Amygdala (tissue), 56 donors: Measurements from ENCODE around the gene RANGAP1.
A peak's percentile ranks its signal among the peaks of the same experiment; 100 is the strongest.

Experiments
- DNase-seq, 56 donors: peaks; one replicate each; lab custom pipeline; 2025; lab: John Stamatoyannopoulos, UW

RANGAP1 gene

DNA sequence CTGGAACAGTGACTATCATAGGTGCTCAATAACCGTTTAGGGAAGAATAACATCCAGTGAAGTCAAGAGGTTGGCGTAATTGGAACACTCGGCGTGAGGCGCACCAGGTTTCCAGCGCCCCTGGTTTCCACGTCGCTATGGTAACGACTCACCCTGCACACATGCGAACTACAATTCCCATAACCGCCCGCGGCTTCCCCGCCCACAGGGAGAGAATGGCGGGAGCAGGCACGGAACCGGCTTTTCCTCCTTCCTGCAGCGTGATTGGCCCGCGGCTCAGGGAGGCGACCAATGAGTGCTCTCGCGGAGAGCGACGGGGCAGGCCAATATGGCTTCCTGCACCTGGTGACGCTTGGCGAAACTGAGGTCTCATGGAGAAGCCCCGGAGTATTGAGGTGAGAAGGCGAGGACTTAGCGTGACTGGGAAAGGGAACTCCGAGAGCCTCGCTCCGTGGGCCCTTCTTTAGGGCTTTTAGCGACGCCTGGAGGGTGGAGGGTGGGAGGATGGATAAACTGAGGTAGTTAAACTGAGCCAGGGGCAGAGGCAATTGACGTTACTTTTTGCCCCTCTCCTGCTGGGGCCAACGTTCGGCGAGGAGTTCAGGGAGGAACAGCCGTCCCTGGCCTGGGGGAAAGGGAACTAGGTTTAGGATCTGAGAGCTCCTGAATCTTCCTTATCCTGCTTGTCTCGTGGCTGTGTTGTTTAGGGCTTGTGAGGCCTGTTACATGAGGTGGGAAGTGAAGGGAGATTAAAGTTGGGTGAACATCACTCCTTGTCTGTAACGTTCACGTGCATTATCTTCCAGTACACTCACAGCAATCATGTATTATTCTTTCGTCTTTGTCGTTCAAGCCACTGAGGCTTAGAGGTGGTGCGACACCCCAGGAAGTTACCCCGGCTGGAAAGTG, 80.7 kb downstream of the RANGAP1 start, which contains the start of gene L3MBTL2:
Gene L3MBTL2 (plus strand): TSS at position 321 of the 909 bp plus-strand sequence. CDS start 51 bp downstream, at position 372.
- peak; percentile 48 to 99 (median 96) for DNase-seq

- DNase-seq: no peak
Measured at GRCh38 chr22:41204066-41204465, 81.9 kb downstream of the RANGAP1 start.

GRCh38 chr22:41203118-41203517, 82.9 kb downstream of the RANGAP1 start:
- no peak for DNase-seq

GRCh38 chr22:41201141-41201540, 84.8 kb downstream of the RANGAP1 start:
- no peak for DNase-seq

DNA sequence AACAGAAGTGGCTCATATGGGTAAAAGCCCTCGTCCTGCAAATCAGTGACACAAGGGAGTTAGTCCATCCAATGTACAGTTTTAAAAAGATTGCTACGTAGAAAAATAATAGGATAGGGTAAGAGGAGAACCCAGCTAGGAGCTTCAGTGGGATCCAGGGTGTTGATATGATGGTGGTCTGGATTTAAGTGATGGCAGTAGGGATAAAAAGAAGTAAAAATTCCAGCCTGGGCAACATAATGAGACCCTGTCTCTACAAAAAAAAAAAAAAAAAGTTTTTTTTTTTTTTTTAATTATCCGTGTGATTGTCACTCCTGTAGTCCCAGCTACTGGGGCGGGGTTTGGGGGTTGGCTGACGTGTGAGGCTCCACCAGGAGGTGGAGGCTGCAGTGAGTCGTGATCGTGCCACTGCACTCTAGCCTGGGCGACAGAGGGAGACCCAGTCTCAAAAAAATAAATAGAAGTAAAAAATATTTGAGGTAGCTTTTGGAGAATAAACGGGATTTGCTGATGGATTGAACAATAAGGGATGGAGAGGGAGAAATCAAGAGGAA, 87.9 kb downstream of the RANGAP1 start:
- peak in 6 of 56 donors; percentile 4 to 38 (median 10) for DNase-seq

DNA sequence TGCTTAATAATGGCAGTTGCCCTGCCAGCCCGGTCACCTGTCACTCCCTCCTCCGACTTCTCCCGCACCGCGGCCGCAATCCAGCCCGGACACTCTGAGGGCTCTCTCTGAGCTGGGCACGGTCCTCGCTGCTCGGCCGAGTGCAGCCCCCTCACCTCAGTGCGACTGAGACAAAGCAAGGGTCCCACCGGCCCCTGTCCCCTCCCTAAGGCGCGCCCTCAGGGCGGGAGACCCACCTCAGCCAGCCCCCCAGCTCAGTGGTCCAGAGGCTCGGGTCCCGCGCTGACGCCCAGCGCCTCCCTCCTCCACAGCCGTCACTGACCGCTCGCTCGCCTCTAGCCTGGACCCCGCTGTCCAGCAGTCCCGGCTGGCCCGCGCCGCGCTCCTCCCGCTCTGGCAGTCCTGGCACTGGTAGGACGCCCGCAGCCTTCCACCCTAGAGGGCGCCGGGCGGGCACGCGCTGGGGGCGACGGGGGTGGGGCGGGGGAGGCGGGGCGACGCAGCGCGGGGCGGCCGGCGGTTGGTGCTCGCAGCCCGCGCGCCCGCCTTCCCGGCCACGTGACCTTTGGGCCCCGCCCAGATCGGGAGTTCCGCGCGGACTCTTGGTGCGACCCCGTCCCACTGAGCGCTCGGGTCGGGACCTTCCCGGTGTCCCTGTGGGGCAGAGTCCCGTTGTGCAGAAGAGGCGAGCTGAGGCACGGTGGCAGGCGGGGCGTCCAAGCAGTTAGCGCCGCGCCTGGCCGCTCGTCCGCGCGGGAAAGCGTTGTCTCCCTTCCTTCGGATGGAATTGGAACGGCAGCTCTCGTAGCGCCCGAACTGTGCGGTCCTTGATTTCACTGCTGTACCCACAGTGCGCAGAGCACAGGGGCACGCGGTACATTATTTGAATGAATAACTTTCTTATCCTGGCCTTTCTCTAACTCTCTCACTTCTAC, 88.7 kb downstream of the RANGAP1 start:
- DNase-seq: peak in 55 of 56 donors; percentile 33 to 94 (median 73)
